Measurements from ENCODE around the gene RYR1. TPM values are rescaled to one million over a fixed set of nuclear protein-coding genes. Genes with fewer than 3 reads are reported as not detected.
"Not testable (repeated sequence)": the region's sequence is repeated elsewhere in the genome, so short reads cannot be mapped to it uniquely, and the experiment has no call there.

The RYR1 gene
- total RNA-seq, 1 donor from 2014 or later = 4.5 TPM

DNA sequence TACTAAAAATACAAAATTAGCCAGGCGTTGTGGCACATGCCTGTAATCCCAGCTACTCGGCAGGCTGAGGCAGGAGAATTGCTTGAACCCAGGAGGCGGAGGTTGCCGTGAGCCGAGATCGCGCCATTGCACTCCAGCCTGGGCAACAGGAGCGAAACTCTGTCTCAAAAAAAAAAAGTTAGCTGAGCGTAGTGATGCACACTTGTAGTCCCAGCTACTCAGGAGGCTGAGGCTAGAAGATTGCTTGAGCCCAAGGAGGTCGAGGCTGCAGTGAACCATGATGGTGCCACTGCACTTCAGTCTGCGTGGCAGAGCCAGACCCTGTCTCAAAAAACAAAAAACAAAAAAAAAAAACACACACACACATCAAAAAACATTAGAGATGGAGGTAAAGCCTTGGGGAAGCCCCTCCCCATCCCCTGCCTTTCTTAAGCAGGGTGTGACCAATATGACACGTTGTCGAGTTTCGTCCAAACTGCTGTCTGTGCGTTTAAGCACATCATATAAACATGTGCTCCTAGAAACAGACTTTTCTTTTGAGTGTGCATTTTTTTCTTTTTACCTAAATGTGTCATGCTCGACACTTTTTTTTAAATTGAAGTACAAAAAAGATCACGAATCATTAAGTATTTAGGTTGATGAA is 6.3 kb upstream of the RYR1 start:
- DNase-seq = not testable (repeated sequence)

DNA sequence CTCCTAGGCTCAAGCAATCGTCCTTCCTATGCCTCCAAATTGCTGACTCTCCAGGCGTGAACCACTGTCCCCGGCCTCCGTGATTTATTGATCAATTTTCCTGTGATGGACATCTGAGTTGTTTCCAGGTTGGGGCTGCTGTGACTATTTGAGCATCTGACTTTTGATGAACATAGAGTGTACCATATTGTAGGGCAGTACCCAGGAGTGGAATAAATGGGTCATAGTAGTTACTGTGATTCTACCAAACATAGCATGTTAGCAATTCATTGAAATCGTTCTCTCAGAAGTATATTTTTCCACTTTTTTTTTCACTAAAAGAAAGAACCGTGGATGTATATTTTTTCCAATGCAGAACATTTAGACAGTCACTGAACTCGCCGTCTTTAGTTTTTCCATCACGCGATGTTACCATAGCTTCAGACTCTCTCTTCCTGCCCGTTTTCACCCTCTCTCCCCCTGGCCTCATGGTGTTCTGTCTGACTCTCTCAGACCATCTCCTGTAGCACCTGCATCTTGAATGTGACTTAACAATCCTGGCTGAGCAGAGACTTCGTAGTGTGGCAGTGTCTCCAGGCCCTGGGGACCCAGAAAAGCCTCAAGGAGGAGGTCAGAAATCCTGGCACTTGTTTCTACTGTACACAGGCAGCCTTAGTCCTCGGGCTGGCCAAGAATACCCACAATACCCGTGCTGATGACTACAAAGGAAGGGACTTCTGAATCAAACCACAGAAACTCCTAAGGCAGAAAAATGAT is 4.3 kb upstream of the RYR1 start:
- DNase-seq = no peak

DNA sequence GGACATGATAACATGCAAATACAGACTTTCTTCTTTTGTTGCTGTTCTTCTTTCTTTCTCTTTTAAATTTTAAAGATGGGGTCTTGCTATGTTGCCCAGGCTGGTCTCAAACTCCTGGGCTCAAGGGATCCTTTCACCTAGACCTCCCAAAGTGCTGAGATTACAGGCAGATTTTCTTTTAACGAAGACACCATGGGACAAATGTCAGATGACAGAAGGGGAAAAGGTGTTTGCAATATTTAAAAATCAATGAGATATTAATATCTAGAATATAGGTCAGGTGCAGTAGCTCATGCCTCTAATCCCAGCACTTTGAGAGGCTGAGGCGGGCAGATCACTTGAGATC is 3.7 kb upstream of the RYR1 start:
- DNase-seq = no peak

DNA sequence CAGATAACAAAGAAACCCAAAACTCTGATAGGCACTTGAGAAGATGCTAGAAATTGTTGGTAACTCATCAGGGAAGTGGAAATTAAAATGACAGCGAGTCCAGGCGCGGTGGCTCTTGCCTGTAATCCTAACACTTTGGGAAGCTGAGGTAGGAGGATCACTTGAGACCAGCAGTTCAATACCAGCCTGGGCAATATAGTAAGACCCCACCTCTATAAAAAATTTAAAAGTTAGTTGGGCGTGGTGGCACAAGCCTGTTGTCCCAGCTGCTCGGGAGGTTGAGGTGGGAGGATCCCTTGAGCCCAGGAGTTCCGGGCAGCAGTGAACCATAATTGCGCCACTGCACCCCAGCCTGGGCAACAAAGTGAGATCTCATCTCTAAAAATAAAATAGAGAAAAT is 2.6 kb upstream of the RYR1 start:
- no peak for DNase-seq

DNA sequence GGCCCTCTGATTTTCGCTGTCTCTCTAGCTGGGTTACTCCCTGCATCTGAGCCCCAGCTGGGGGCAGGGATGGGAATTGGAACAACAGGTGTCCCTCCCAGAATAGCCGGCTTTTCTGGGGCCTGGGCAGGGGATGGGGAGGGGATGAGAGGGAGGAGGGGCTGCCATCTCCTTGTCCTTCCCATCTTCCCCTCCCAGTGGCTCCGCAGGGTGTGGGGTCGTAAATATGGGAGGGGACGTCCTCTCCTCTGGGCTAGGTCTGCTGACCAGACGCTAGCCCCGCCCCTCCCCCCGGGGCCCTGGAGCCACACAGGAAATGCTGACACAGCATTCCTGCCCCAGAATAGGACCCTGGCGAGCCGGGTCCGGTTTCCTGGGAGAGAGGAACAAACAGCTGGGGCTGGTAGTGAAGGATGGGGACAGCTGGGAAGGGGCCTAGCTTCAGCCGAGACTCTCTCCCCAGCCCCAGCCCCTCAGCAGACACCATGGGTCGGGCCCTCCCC is 1.1 kb downstream of the RYR1 start:
- DNase-seq = no peak

DNA sequence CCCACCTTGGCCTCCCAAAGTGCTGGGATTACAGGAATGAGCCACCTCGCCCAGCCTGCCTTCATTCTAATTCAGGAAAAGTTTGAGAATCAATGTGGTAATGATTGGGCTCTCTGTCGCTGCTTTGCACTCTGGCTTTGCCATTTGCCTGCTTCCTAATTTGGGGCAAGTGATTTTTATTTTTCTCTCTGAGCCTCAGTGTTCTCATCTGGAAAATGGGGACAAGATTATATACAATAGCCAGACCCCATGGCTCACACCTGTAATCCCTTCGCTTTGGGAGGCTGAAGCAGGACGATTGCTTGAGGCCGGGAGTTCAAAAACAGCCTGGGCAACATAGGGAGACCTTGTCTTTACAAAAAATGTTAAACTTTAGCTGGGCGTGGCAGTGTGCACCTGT is 3.8 kb downstream of the RYR1 start:
- no peak for DNase-seq

DNA sequence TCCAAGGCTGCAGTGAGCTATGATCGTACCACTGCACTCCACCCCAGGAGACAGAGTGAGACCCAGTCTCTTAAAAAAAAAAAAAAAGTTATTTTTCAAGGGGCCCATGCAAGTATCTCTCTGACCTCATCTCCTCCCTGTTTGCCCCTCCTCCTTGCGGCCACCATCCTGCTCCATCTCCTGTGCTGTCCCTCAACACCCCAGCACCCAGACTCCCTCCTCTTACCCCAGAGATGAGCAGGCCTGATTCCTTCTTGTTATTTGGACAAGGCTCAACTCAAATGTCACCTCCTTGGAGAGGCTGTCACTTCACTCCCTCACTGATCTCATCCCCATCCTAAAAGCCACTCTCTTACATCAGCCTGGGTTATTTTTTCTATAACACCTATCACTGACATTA is 4.4 kb downstream of the RYR1 start:
- no peak for DNase-seq

DNA sequence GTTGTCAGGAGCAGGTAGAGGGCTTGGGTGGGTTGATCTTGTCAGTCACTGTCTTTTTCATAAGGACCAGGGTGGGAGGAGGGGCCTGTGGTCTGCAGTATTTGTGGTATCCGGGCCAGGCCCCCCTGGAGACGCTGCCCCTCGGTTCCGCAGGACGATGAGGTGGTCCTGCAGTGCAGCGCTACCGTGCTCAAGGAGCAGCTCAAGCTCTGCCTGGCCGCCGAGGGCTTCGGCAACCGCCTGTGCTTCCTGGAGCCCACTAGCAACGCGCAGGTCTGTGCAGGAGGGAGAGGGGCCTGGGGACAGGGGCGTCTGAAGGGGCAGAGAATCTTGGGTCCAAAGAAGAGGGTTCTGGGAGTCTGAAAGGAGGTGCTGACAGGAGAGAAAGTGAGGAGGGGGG is 7.1 kb downstream of the RYR1 start:
- DNase-seq = no peak

DNA sequence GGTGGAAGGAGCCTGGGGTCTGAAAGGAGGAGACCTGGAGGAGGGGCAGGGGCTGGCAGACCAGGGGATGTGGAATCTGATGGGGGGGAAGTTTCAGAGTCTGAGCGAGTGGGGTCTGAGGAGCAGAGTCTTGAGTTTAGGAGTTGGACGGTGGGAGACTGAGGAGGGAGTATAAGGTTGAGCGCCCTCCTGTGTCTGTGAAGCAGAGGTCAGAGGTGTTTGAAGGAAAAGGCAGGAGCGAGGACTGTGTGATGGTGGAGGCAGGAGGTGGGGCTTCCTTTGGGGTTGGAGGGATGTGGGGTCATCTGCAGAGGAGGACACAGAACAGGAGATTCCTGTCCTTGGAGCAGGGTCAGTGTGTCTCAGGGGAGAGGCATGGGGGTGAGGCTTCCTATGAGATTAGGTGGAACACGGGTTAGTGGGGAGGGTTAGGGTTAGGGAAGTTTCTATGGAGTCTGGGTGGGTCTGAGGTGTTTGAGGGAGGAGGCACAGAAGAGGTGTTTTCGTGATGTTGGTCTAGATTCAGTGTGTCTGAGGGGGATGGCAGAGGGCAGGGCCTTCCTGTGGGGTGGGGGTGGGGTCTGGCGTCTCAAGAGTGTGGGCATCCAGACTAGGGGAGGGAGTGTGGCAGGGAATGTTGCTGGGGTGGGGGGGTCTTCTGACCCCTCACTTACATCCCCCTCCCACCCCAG is 8.3 kb downstream of the RYR1 start:
- DNase-seq = no peak

DNA sequence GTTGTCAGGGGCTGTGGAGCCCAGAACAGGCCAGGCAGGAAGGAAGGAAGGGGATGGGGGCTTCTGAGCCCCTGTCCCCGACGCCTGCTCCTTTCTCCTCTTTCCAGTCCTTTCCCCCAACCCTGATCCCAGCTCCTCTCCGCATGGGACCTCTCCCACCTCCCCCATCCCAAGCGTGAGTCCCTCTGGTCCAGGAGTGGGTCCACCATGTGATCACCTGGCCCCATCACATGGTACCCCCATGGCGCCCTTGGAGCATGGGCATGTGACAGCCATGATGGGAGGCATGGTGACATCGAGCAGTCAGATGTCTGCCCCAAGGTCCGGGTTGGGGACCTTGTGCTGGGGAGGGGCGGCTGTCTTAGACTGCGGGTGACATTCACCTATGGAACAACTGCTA is 9.2 kb downstream of the RYR1 start:
- no peak for DNase-seq

DNA sequence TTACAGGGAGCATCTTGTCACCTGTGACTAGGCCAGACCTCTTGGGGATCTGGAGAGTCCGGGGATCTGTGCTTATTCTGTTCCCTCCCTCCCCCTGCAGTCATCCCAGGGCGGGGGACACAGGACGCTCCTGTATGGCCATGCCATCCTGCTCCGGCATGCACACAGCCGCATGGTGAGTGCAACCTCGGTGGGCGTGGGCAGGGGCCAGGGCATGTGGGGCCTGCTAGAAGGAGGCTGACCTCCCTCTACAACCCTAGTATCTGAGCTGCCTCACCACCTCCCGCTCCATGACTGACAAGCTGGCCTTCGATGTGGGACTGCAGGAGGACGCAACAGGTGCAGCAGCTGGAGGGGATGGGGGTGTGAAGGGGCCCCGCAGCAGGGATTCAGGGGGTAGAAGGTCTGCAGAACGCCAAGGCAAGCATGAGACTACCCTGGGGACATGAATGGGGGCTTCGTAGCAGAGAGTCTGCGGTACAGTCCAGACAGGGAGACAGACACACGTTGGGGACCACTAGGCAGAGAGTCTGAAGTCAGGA is 10.0 kb downstream of the RYR1 start:
- no peak for DNase-seq

DNA sequence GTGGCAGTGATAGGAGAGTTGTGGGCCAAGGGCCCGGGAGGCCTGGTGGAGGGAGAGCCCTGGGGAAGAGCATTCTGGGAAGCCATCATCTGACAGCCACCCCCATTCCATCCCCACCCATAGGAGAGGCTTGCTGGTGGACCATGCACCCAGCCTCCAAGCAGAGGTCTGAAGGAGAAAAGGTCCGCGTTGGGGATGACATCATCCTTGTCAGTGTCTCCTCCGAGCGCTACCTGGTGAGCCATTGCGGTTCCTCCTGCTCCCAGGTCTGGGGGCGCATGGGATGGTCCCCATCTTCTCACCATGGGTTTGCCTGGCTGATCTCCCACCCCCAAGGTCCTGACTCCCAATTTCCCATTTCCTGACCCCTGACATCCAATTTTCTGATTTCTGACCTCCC is 10.5 kb downstream of the RYR1 start:
- DNase-seq = no peak

DNA sequence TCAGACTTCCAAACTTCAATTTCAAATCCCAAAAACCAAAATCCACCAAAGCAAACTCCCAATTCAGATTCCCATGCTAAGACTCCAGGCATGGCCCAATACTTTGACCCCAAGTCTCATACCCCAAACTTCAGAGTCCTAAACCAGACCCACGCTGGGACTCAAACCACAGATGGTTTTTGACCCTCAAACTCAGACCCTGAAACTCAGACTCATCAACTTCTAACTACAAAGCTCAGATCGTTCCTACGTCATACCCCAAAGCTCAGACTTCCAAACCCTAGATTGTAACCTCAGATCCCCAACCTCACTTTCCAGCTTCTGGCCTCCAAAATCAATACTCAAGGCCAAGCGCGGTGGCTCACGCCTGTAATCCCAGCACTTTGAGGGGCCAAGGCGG is 11.9 kb downstream of the RYR1 start:
- no peak for DNase-seq

DNA sequence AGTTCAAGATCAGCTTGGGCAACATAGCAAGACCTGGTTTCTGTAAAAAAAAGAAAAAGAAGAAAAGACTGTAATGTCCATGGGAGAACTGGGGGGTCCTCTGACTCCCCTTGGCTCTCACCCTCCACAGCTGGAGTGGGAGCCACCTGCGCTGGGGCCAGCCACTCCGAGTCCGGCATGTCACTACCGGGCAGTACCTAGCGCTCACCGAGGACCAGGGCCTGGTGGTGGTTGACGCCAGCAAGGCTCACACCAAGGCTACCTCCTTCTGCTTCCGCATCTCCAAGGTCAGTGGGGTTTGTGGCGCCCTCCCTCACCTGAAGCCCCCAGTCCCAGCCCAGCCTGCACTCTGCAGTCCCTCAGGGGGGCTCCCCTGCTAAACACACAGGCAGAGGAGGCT is 14.7 kb downstream of the RYR1 start:
- DNase-seq = no peak

DNA sequence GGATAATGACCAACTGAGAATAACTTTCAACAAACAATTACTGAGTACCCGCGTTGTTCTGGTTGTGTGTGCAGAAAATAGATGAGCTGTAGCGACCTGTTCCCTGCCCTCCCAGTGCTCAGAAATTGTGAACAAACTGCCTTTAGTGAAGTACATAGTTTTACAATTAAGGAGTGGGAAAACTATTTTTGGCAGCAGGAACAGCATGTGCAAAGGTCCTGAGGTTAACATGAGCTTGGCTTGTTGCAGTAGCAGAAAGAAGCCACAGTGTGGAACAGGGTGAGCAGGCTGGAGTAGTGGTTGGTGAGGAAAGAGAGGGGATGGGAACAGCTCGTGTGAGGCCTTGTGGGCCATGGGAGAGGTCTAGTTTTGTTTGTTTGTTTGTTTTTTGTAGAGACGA is 16.0 kb downstream of the RYR1 start:
- no peak for DNase-seq

DNA sequence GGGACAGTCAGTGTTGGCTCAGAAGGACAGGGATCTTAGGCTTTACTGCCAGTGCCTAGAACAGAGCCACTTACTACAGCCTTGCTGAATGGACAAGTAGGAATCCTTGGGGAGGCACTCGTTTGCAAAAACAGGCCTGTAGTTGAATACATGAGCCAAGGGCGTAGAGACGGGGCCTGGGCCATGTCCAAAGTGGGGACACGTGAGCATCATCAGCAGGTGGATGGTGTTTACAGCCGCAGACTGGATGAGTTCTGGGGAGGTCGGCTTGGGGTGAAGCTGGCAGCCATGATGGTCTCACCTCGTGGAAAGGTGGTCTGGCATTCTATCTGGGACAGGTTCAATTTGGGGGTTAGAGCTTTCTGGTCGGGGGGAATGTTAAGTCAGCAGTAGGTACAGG is 17.5 kb downstream of the RYR1 start:
- DNase-seq = no peak

DNA sequence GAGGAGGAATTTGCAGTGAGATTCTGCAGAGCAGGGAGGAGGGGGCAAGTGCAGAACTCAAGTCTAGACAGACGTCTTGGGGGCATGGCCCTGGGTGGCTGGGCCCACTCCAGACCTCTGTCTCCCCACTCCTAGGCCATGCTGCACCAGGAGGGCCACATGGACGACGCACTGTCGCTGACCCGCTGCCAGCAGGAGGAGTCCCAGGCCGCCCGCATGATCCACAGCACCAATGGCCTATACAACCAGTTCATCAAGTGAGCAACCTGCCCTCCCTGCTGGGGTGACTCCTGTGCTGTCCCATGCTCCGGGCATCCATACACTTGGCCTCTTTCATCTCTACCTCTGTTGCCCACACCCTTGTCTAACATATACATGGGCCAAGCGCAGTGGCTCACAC is 18.1 kb downstream of the RYR1 start:
- DNase-seq = no peak

DNA sequence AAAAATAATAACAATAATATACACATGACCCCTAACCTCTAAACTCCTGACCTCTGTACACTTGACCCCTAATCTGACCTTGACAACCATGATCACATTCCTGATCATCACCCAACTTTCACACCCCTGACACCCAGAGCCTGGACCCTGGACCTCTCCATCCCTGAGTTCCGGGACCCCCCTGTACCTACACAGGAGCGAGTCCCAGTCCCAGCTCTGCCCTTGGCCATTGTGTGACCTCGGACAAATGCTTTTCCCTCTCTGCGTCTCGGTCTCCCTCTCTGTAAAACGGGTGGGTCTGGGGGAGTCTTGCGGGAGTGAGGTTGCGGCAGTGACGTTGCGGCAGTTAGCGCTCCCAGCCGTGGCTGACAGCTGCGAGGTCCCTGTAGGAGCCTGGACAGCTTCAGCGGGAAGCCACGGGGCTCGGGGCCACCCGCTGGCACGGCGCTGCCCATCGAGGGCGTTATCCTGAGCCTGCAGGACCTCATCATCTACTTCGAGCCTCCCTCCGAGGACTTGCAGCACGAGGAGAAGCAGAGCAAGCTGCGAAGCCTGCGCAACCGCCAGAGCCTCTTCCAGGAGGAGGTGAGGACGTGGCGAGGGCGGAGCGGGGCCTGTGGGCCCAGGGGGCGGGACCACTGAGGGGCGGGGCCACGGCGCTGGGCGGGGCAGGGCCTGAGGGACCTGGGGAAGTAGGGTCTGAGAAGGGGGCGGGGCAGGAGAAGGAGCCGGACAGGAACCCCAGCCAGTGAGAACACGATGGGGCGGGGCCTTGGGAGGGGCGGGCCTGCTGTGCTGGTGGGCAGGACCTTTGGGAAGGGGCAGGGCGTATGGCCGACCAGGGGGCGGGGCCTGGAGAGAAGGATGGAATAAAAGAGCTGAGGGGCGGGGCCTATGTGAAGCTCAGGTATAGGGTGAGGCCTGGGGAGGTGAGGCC is 19.2 kb downstream of the RYR1 start:
- DNase-seq = peak; percentile 14

DNA sequence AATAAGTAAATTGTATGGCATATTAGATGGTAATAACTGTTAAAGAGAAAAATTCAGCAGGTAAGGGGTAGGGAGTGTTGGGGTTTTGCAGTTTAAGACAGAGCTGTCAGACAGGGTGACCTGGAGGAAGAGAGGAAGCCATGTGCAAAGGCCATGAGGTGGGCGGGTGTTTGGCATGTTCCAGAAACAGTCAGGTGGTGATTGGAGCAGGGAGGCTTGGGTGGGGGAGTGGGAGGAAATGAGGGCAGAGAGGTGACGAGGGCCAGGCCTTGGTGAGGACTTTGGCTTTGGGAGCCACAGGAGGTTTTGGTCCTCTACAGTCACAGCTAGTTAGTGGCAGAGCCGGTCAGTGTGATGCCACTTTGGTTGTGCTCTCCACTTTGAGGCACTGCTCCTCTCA is 20.1 kb downstream of the RYR1 start:
- DNase-seq = no peak

DNA sequence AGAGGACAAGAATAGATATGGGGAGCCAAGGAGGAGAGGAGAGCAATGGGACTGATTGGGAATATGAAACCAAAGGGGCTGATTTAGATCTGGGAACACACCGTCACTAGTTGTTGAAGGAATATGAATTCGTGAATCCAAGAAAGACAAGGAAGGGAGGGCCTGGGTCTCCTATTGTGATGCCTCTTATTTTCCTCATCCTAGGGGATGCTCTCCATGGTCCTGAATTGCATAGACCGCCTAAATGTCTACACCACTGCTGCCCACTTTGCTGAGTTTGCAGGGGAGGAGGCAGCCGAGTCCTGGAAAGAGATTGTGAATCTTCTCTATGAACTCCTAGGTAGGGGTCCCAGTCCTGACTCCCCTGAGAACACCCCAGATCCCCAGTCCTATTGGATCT is 21.5 kb downstream of the RYR1 start:
- DNase-seq = no peak

DNA sequence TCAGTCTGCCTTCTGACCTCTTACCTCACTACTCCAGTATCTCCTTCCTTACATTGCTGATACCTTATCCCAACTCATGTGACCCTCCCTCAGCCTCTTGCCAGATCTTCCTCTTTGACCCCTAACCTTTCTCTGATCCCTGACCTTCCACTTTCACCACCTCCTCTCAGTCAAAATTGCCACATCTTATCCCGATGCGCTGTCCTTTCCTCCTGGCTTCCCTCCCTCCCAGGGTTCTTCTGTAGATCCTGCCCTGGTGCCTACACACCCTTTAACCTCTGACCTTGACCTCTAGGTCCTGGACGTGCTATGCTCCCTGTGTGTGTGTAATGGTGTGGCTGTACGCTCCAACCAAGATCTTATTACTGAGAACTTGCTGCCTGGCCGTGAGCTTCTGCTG is 23.7 kb downstream of the RYR1 start:
- no peak for DNase-seq

DNA sequence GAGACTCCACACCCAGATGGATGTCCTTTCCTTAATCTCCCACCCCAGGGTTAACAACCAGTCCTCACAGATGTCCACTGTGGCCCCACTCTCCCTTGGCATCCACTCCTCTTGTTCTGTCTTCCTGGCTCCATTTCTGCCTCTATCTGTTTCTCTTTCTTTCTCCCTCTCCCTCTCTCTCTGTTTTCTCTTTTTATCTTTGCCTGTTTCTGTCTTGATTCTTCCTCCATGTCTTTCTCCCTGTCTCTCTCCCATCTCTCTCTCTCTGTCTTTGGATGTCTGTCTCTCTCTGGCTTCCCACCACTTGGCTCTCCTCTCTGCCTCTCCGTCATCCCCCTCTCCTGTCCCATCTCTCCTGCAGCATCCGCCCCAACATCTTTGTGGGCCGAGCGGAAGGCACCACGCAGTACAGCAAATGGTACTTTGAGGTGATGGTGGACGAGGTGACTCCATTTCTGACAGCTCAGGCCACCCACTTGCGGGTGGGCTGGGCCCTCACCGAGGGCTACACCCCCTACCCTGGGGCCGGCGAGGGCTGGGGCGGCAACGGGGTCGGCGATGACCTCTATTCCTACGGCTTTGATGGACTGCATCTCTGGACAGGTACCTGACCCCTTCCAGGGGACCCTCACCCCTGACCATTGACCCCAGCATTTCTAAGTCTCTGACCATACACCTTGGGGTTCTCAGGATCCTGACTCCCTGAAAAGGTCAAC is 24.4 kb downstream of the RYR1 start:
- DNase-seq = no peak
